Measurements from ENCODE around the gene SYF2. TPM values are rescaled to one million over a fixed set of nuclear protein-coding genes. Genes with fewer than 3 reads are reported as not detected.

The SYF2 gene
- total and polyA plus RNA-seq, 2 donors (not counting 3 experiments of a cell fraction or from before 2014, with no cell fraction given), result 9.3 to 38.0 TPM

DNA sequence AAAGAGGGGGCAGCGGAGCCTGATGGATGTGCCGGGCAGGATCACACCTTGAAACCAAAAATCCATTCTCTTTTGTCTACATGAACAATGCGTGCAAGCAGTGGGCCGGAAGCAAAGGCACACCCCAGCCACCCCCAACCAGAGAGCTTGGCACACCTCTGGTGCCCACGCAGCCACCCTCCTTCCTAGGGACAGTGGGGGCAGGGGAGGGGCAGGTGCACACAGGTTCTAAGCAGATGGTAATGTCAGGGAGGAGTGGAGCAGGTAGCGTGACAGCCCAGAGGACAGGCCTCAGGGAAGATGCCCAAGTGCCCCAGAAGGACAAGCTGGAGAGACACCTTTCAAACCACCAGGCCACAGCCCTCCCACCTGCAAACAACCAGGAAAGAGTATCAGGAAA, 36.5 kb downstream of the SYF2 start:
- no peak overlapping the region for H3K4me2 ChIP-seq (ENCODE audit: insufficient read depth, low read length)
- no TSS peak for BruUV-seq (replicated peaks)
- no peaks in the 10 kb centered on the region for H3K36me3 ChIP-seq (ENCODE audit: control insufficient read depth in 2 of 2, extremely low read depth in 1 of 2, insufficient read depth in 2 of 2, low read length in 2 of 2)
- no peaks in the 10 kb centered on the region for H3K9me3 ChIP-seq (replicated peaks; ENCODE audit: control insufficient read depth, insufficient read depth, low read length)
- intact Hi-C loops (cut with micrococcal nuclease), result no loop called here
- no peak for FAIRE-seq
- TF ChIP-seq CTCF (IDR thresholded peaks at IDR 0.05; ENCODE audit: extremely low read depth in 1 of 2, insufficient read depth in 1 of 2, low read depth in 1 of 2, low read length in 2 of 2) (no peak), MYC (IDR thresholded peaks at IDR 0.05; ENCODE audit: low read depth, low read length) (no peak), FOS (IDR thresholded peaks at IDR 0.05; ENCODE audit: borderline replicate concordance, insufficient read depth, low read length) (no peak), JUN (IDR thresholded peaks at IDR 0.05; ENCODE audit: borderline replicate concordance, insufficient read depth, insufficient read length, low read depth) (no peak), EZH2 (IDR thresholded peaks at IDR 0.05; ENCODE audit: borderline replicate concordance, low read depth, low read length, severe bottlenecking) (no peak), POLR2AphosphoS5 (IDR thresholded peaks at IDR 0.05; ENCODE audit: insufficient read depth, low read depth, low read length) (no peak), POLR2A (IDR thresholded peaks at IDR 0.05; ENCODE audit: low read depth, low read length) (no peak), GATA2 (IDR thresholded peaks at IDR 0.05; ENCODE audit: insufficient read depth, insufficient read length, low read depth, low read length) (no peak)
- TF ChIP-seq, protein P1, sequence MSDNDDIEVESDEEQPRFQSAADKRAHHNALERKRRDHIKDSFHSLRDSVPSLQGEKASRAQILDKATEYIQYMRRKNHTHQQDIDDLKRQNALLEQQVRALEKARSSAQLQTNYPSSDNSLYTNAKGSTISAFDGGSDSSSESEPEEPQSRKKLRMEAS (IDR thresholded peaks at IDR 0.05; ENCODE audit: insufficient read depth, insufficient read length), result no peak
- no peak overlapping the region for H3K9ac ChIP-seq (replicated peaks; ENCODE audit: extremely low read depth, insufficient read depth, low read length)
- H4K20me1 ChIP-seq (replicated peaks; ENCODE audit: control insufficient read depth, extremely low read depth, insufficient read depth, low read length), result no peaks in the 10 kb centered on the region
- no peaks in the 10 kb centered on the region for H3K9me1 ChIP-seq (replicated peaks; ENCODE audit: control insufficient read depth, extremely low read depth, insufficient read depth, low read length)
- peaks cover 7 to 8% of the 10 kb centered on the region in 2 experiments for H3K27me3 ChIP-seq (ENCODE audit: control insufficient read depth in 2 of 2, insufficient read depth in 2 of 2, low read length in 2 of 2)
- no peak overlapping the region for H3K4me3 ChIP-seq (replicated peaks in 1 of 3; ENCODE audit: insufficient read depth in 1 of 3, low read depth in 1 of 3, low read length in 3 of 3)
- no peaks in the 10 kb centered on the region for H3K4me1 ChIP-seq (ENCODE audit: control insufficient read depth, extremely low read depth, insufficient read depth, low read length)
- dilution Hi-C loops (cut with MboI; ENCODE audit: extremely low pct_ligation_motif_present, low sequenced_read_pairs), result no loop called here
- H2AFZ ChIP-seq (ENCODE audit: low read depth, low read length), result no peak overlapping the region
- H3K27ac ChIP-seq (ENCODE audit: insufficient read depth, low read depth, low read length), result no peak overlapping the region
- H3K79me2 ChIP-seq (ENCODE audit: control insufficient read depth, insufficient read depth, low read length), result no peaks in the 10 kb centered on the region
- CTCF ChIA-PET, result no interaction called here
- no peak for DNase-seq (ENCODE audit: low read depth, low spot score)
- POLR2A ChIA-PET, result interaction anchor here (0.6 kb wide), 1 partner anchor 65 kb away, joined by 3 read pairs; no protein-coding TSS in a partner anchor
